Measurements from ENCODE around the gene RPS19.

DNA sequence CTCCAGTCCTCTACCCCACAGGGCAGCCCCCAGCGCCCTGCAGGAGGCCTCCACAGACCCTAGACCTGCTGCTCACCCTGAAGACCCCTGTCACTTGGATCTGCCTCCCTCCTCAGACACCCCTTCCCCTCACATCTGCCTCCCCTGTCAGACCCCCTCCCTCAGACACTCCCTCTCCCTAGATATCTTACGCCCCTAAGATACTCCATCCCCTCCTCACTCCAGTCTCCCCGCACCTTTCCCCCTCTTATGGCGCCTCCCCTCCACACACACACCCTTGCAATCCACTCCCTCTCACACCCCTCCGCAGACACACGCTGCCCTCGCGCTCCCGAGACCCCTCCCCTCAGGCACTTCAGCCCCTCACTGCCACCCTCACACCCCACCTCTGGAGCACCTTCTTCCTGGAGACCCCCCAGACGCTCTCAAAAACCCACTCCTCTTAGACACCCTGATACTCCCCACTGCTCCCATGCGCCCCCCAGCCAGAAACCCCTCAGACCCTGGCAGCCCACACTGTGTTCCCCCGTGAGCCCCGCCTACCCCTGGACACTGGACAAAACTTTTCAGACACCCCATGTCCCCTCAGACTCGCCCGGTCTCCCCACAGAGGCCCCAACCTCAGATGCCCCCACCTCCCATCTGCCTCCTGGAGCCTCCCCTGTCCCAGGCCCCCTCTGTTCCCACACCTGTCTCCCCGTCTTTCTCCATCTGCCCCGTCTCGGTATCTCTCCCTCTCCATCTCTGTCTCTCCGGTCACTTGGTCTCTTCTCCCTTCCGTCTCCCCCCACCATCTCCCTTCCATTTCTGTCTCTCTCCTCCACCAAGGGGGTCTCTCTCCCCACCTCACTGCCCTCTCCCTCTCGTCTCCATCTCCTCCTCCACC, 53.7 kb downstream of the RPS19 start:
- TF ChIP-seq, protein P1, sequence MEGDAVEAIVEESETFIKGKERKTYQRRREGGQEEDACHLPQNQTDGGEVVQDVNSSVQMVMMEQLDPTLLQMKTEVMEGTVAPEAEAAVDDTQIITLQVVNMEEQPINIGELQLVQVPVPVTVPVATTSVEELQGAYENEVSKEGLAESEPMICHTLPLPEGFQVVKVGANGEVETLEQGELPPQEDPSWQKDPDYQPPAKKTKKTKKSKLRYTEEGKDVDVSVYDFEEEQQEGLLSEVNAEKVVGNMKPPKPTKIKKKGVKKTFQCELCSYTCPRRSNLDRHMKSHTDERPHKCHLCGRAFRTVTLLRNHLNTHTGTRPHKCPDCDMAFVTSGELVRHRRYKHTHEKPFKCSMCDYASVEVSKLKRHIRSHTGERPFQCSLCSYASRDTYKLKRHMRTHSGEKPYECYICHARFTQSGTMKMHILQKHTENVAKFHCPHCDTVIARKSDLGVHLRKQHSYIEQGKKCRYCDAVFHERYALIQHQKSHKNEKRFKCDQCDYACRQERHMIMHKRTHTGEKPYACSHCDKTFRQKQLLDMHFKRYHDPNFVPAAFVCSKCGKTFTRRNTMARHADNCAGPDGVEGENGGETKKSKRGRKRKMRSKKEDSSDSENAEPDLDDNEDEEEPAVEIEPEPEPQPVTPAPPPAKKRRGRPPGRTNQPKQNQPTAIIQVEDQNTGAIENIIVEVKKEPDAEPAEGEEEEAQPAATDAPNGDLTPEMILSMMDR (IDR thresholded peaks at IDR 0.05; ENCODE audit: poor library complexity, severe bottlenecking), result no peak
- TF ChIP-seq, protein P2, sequence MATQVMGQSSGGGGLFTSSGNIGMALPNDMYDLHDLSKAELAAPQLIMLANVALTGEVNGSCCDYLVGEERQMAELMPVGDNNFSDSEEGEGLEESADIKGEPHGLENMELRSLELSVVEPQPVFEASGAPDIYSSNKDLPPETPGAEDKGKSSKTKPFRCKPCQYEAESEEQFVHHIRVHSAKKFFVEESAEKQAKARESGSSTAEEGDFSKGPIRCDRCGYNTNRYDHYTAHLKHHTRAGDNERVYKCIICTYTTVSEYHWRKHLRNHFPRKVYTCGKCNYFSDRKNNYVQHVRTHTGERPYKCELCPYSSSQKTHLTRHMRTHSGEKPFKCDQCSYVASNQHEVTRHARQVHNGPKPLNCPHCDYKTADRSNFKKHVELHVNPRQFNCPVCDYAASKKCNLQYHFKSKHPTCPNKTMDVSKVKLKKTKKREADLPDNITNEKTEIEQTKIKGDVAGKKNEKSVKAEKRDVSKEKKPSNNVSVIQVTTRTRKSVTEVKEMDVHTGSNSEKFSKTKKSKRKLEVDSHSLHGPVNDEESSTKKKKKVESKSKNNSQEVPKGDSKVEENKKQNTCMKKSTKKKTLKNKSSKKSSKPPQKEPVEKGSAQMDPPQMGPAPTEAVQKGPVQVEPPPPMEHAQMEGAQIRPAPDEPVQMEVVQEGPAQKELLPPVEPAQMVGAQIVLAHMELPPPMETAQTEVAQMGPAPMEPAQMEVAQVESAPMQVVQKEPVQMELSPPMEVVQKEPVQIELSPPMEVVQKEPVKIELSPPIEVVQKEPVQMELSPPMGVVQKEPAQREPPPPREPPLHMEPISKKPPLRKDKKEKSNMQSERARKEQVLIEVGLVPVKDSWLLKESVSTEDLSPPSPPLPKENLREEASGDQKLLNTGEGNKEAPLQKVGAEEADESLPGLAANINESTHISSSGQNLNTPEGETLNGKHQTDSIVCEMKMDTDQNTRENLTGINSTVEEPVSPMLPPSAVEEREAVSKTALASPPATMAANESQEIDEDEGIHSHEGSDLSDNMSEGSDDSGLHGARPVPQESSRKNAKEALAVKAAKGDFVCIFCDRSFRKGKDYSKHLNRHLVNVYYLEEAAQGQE (IDR thresholded peaks at IDR 0.05; ENCODE audit: borderline replicate concordance), result no peak
- TF ChIP-seq MXI1 (conservative IDR thresholded peaks at IDR 0.05; ENCODE audit: poor library complexity, severe bottlenecking), result no peak
- no peak for TF ChIP-seq POLR2AphosphoS5 (IDR thresholded peaks at IDR 0.05)
- TF ChIP-seq TAF1 (IDR thresholded peaks at IDR 0.05; ENCODE audit: low read depth), result no peak
- no peak for TF ChIP-seq EP300 (conservative IDR thresholded peaks at IDR 0.05; ENCODE audit: poor library complexity, severe bottlenecking)
- TF ChIP-seq RAD21 (conservative IDR thresholded peaks at IDR 0.05), result no peak
- TF ChIP-seq EZH2 (IDR thresholded peaks at IDR 0.05; ENCODE audit: borderline replicate concordance, insufficient read depth, low read length, poor library complexity, severe bottlenecking), result no peak
